ENCODE measurements around the gene AOPEP.

AOPEP gene

GRCh38 chr9:94791435-94791834, 64.9 kb downstream of the AOPEP start:
- no peak for DNase-seq (ENCODE audit: low read depth)

GRCh38 chr9:94792511-94792910, 66.0 kb downstream of the AOPEP start:
- DNase-seq (ENCODE audit: low read depth) = no peak

- no peak for DNase-seq (ENCODE audit: low read depth)
These were observed 68.1 kb downstream of the AOPEP start for GRCh38 chr9:94794476-94795167.

- no peak for DNase-seq (ENCODE audit: low read depth)
These were observed 70.2 kb downstream of the AOPEP start for GRCh38 chr9:94796687-94797086.

- DNase-seq (ENCODE audit: low read depth) = no peak
These were observed 71.7 kb downstream of the AOPEP start for GRCh38 chr9:94798201-94798600.

- DNase-seq (ENCODE audit: low read depth) = no peak
These were observed 72.2 kb downstream of the AOPEP start for GRCh38 chr9:94798708-94799107.

- DNase-seq (ENCODE audit: low read depth) = peak; percentile 64
These were observed 73.2 kb downstream of the AOPEP start for GRCh38 chr9:94799578-94800264.

- no peak for DNase-seq (ENCODE audit: low read depth)
These were observed 74.1 kb downstream of the AOPEP start for GRCh38 chr9:94800424-94801117.

- no peak for DNase-seq (ENCODE audit: low read depth)
These were observed 74.7 kb downstream of the AOPEP start for GRCh38 chr9:94801234-94801633.

GRCh38 chr9:94801681-94802080, 75.2 kb downstream of the AOPEP start:
- DNase-seq (ENCODE audit: low read depth) = no peak

- DNase-seq (ENCODE audit: low read depth) = no peak
These were observed 75.8 kb downstream of the AOPEP start for GRCh38 chr9:94802251-94802650.

GRCh38 chr9:94802793-94803192, 76.3 kb downstream of the AOPEP start:
- DNase-seq (ENCODE audit: low read depth) = no peak

- DNase-seq (ENCODE audit: low read depth) = no peak
These were observed 77.8 kb downstream of the AOPEP start for GRCh38 chr9:94804316-94804715.

- no peak for DNase-seq (ENCODE audit: low read depth)
These were observed 78.6 kb downstream of the AOPEP start for GRCh38 chr9:94805051-94805489.

GRCh38 chr9:94805585-94805984, 79.1 kb downstream of the AOPEP start:
- no peak for DNase-seq (ENCODE audit: low read depth)

- DNase-seq (ENCODE audit: low read depth) = no peak
These were observed 79.9 kb downstream of the AOPEP start for GRCh38 chr9:94806307-94806893.

- DNase-seq (ENCODE audit: low read depth) = no peak
These were observed 81.1 kb downstream of the AOPEP start for GRCh38 chr9:94807556-94807955.

GRCh38 chr9:94808926-94809700, 82.6 kb downstream of the AOPEP start:
- DNase-seq (ENCODE audit: low read depth) = no peak

- DNase-seq (ENCODE audit: low read depth) = no peak
These were observed 83.3 kb downstream of the AOPEP start for GRCh38 chr9:94809778-94810177.

GRCh38 chr9:94811074-94811473, 84.6 kb downstream of the AOPEP start:
- DNase-seq (ENCODE audit: low read depth) = no peak

GRCh38 chr9:94812343-94812742, 85.8 kb downstream of the AOPEP start:
- DNase-seq (ENCODE audit: low read depth) = peak; percentile 48

GRCh38 chr9:94813379-94813778, 86.9 kb downstream of the AOPEP start:
- DNase-seq (ENCODE audit: low read depth) = no peak
